GM10266 (cell line): Measurements from ENCODE around the gene NFRKB.

Source experiments
- DNase-seq: peaks from one replicate; pipeline ENCODE4 v3.0.0; 2012; ENCODE audit errors: extremely low spot score
- CTCF ChIP-seq: IDR thresholded peaks from 2 replicates; pipeline ENCODE4 v1.5.1; 2012; ENCODE audit warnings: mild to moderate bottlenecking, low read depth; ENCODE audit not compliant: control insufficient read depth, insufficient read depth; ENCODE audit errors: missing control alignments

The NFRKB gene

GRCh38 chr11:129895126-129896041 lies at the start of gene NFRKB:
Gene NFRKB (minus strand): TSS chr11:129895578. CDS start chr11:129892849, 2,729 bp downstream.
- DNase-seq, result peak; percentile 98
- TF ChIP-seq CTCF, result peak; percentile 12

- DNase-seq, result no peak
- no peak for TF ChIP-seq CTCF
Observed at GRCh38 chr11:129944696-129945095, 49.3 kb upstream of the NFRKB start.

GRCh38 chr11:129943036-129943435 lies 47.7 kb upstream of the NFRKB start:
- no peak for TF ChIP-seq CTCF
- DNase-seq, result no peak

- DNase-seq, result no peak
- TF ChIP-seq CTCF, result no peak
Observed at GRCh38 chr11:129939510-129939909, 44.1 kb upstream of the NFRKB start.

- TF ChIP-seq CTCF, result no peak
- no peak for DNase-seq
Observed at GRCh38 chr11:129938764-129939163, 43.4 kb upstream of the NFRKB start.

- no peak for DNase-seq
- TF ChIP-seq CTCF, result no peak
Observed at GRCh38 chr11:129937592-129938238, 42.3 kb upstream of the NFRKB start.

- DNase-seq, result no peak
Observed at GRCh38 chr11:129935723-129936122, 40.3 kb upstream of the NFRKB start.

More at GRCh38 chr11:129935723-129936122, 40.3 kb upstream of the NFRKB start:
- no peak for TF ChIP-seq CTCF
